IPS-20b (cell line): ENCODE data around the gene AMBP.

Experiments used
- H3K27ac ChIP-seq: one replicate; pipeline ENCODE4 v1.5.1; 2013; ENCODE audit warnings: low read length
- H3K27me3 ChIP-seq: 2 replicates; pipeline ENCODE4 v1.6.1; 2013; ENCODE audit warnings: mild to moderate bottlenecking, low read length, inconsistent platforms; ENCODE audit not compliant: insufficient read depth
- H3K36me3 ChIP-seq: 2 replicates; pipeline ENCODE4 v1.6.1; 2013; ENCODE audit warnings: low read depth, mild to moderate bottlenecking, inconsistent platforms, low read length, moderate library complexity; ENCODE audit not compliant: insufficient read depth
- H3K4me1 ChIP-seq: 2 replicates; pipeline ENCODE4 v1.6.1; 2013; ENCODE audit warnings: mild to moderate bottlenecking, control low read depth, inconsistent platforms, low read length, moderate library complexity; ENCODE audit not compliant: insufficient read depth
- H3K4me3 ChIP-seq: 2 replicates; pipeline ENCODE4 v1.5.1; 2013; ENCODE audit warnings: mild to moderate bottlenecking, low read length, inconsistent platforms
- H3K9ac ChIP-seq: 2 replicates; pipeline ENCODE4 v1.6.1; 2013; ENCODE audit warnings: low read depth, mild to moderate bottlenecking, inconsistent platforms, low read length, moderate library complexity
- H3K9me3 ChIP-seq: 2 replicates; pipeline ENCODE4 v1.6.1; 2013; ENCODE audit warnings: mild to moderate bottlenecking, low read depth, low read length, inconsistent platforms; ENCODE audit not compliant: insufficient read depth

The AMBP gene

DNA sequence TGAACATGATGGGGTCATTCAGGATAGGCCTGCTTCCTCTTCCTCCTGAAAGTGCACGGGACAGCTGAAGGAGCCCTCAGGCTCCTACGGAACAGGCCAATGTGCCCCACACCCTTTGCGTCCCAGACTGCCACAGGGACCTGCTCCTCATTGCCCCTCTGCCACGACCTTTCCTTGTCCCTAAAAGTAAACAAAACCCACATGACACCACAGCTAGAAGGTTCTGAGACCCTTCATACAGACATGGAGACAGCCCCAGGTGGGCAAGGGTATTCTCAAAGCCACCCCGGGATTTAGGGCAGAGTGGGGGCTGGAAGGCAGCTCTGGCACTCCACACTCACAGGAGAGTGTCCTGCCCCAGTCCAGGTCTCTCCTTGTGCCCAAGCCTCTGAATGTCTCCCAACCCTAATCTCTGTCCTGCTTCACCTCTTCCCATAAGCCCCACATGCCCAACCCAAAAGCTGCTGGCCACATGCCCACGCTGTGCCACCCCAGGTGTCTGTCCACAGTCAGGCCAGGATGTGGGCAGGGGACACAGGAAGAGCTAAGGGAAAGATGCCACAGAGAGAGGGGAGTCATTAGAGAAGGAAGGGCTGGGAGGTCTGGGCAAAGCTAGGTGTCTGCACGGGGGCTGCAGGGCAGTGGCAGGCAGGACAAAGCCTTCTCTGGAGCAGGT, 800 bp downstream of the AMBP start:
- H3K27me3 ChIP-seq: peaks cover 15% of the 10 kb centered on the region
- H3K4me1 ChIP-seq: no peaks in the 10 kb centered on the region
- H3K9ac ChIP-seq: no peak overlapping the region
- H3K9me3 ChIP-seq: no peaks in the 10 kb centered on the region
- H3K4me3 ChIP-seq: no peak overlapping the region
- H3K27ac ChIP-seq: no peak overlapping the region
- H3K36me3 ChIP-seq: no peaks in the 10 kb centered on the region

DNA sequence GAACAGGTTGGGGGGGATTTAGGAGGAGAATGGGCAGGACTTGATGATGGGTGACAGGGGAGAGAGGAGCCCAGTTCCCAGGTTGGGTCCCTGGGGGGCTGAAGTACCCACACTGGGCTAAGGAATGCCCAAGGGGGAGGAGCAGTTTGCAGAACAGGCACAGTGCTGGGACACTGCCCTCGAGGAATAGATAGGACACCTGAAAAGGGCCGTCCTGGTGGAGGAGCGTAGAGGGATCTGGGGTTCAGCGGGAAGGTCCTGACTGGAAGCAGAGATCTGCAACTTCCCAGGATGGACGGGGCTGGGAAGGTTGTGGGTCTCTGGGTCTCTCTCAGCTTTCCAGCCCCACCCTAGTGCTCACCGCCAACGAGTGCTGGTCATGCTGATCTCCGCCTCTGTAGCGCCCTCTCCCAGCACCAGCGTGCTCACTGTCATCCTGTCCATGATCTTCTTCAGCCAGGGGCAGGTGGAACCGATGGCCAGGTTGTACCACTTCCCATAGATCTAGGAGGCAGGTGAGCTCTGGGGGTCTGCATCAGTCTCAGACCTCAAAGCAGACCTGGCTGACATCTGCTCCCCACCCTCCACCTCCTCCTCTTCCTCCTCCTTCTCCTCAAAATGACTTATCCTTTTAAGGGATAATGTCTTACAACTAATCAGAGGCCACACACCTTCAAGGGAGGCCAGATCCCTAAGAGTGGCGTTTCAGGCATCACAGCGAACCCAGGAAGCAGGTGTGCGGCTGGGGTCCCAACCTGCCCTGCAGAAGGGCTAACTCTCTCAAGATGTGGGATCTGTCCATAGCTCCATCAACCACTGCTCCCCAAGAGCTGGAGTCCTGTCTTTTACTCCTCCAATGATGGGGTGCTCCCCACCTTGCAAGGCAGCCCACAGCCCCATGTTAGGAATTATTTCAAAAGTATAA, 1.6 kb downstream of the AMBP start:
- Histone ChIP-seq H3K4me3 (no peak overlapping the region), H3K9ac (no peak overlapping the region), H3K4me1 (no peaks in the 10 kb centered on the region), H3K36me3 (no peaks in the 10 kb centered on the region), H3K9me3 (no peaks in the 10 kb centered on the region), H3K27ac (no peak overlapping the region), H3K27me3 (peaks cover 11% of the 10 kb centered on the region)

GRCh38 chr9:114075602-114076001, 2.5 kb downstream of the AMBP start:
- peaks cover 11% of the 10 kb centered on the region for H3K27me3 ChIP-seq
- no peak overlapping the region for H3K9ac ChIP-seq
- H3K36me3 ChIP-seq: no peaks in the 10 kb centered on the region
- no peaks in the 10 kb centered on the region for H3K4me1 ChIP-seq
- H3K27ac ChIP-seq: no peak overlapping the region
- H3K4me3 ChIP-seq: no peak overlapping the region
- H3K9me3 ChIP-seq: no peaks in the 10 kb centered on the region

DNA sequence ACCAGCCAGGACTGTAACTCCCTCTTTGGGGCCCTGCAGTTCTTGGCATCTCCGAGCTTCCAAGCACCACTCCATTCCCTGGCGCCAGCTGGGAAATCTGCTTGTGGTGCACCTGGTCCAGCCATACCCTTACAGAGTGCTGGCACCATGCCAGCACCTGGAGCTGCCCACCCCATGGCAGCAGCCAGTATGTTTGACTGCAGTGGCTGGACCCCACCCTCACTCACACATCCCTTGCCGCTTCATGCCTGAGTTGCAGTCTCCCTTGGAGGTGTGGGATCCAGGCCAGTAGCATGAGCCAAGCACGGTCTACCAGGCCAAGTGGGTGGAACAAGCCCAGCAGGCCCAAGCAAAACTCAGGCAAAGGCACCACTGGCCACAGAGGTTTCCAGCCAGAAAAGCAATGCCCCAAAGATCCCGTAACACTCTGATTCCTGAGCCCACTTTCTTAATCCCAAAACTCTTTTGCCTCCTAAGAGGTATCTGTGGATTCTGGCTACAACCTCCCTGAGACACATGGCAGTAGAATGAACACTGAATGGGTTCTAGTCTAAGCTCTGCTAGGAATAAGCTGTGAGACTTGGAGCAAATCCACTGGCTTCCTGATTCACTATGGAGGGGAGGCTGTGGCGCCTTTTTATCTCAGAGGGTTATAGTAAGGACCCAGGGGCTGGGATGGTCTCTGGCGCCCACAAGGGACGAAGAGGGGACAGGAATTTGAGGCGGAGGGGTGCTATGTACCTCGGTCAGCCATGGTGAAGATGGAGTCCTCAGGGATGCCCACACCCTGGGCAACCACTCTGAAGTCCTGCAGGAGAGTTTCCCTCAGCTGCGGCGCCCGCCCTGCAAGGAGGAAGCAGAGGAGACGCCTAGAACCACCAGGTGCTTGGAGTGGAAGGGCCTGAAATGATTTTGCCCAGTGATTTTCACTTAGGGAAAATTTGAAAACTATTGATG, 5.6 kb downstream of the AMBP start:
- Histone ChIP-seq H3K27ac (no peak overlapping the region), H3K36me3 (no peaks in the 10 kb centered on the region)

DNA sequence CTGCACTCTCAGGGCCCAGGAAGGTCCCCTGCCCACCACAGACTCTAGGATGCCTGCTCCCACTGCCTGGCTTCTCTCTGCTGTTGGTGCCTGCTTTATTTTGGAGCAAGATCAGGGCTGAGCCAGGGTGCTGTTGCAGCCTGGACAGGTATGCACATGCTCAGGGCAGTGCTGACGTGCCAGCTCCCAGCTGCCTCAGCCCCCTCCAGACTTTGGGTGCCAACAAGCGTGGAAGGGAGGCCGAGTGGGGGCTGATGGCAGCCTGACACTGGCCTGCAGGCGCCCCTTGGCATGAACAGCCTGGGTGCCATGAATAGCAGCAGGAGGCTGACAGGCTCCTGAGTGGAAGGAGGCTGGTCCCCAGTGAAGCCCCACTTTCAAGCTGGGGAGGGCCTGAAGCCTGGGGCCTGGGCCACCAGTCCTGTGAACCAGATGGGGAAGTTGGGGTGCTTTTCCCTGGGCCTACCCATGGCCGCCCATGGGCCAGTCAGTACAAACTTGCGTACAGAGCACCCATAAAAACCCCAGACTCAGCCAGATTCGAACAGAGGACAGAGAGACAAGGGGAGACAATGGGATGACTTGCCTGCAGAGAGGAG, 6.8 kb downstream of the AMBP start:
- peaks cover 9% of the 10 kb centered on the region for H3K27me3 ChIP-seq
- no peaks in the 10 kb centered on the region for H3K4me1 ChIP-seq
- H3K9ac ChIP-seq: no peak overlapping the region
- H3K36me3 ChIP-seq: no peaks in the 10 kb centered on the region
- H3K4me3 ChIP-seq: no peak overlapping the region
- H3K27ac ChIP-seq: no peak overlapping the region
- H3K9me3 ChIP-seq: no peaks in the 10 kb centered on the region

More for the DNA sequence above, 5.6 kb downstream of the AMBP start:
- Histone ChIP-seq H3K4me1 (no peaks in the 10 kb centered on the region), H3K9ac (no peak overlapping the region), H3K4me3 (no peak overlapping the region), H3K9me3 (no peaks in the 10 kb centered on the region), H3K27me3 (peaks cover 11% of the 10 kb centered on the region)

- no peak overlapping the region for H3K4me3 ChIP-seq
- no peak overlapping the region for H3K27ac ChIP-seq
- H3K9me3 ChIP-seq: no peaks in the 10 kb centered on the region
- H3K9ac ChIP-seq: no peak overlapping the region
- peaks cover 2% of the 10 kb centered on the region; the same call in 1 of the 2 replicates for H3K27me3 ChIP-seq
- H3K36me3 ChIP-seq: no peaks in the 10 kb centered on the region
- no peaks in the 10 kb centered on the region for H3K4me1 ChIP-seq
Observed at GRCh38 chr9:114070188-114071103, 7.7 kb downstream of the AMBP start.

GRCh38 chr9:114069476-114070187, 8.5 kb downstream of the AMBP start:
- no peaks in the 10 kb centered on the region for H3K4me1 ChIP-seq
- no peaks in the 10 kb centered on the region for H3K27me3 ChIP-seq
- no peaks in the 10 kb centered on the region for H3K36me3 ChIP-seq
- no peak overlapping the region for H3K9ac ChIP-seq
- no peak overlapping the region for H3K4me3 ChIP-seq
- no peaks in the 10 kb centered on the region for H3K9me3 ChIP-seq
- H3K27ac ChIP-seq: no peak overlapping the region

DNA sequence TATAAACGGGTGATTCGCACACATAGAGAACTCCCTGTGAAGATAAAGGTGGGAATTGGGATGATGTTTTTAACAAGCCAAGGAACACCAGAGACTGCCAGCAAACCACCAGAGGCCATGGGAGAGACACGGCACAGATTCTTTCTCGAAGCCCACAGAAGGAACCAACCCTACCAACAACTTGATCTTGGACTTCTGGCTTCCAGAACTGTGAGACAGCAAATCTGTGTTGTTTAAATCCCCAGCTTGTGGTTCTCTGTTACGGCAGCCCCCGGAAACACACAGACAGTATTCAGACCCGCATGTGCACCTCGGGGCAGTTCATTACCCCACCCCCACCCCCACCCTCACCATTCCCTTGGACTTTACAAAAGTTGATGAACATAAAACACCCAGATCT, 12.8 kb downstream of the AMBP start:
- no peak overlapping the region for H3K9ac ChIP-seq
- H3K27me3 ChIP-seq: no peaks in the 10 kb centered on the region
- no peak overlapping the region for H3K27ac ChIP-seq
- H3K36me3 ChIP-seq: no peaks in the 10 kb centered on the region
- no peaks in the 10 kb centered on the region for H3K4me1 ChIP-seq
- H3K4me3 ChIP-seq: no peak overlapping the region
- no peaks in the 10 kb centered on the region for H3K9me3 ChIP-seq

DNA sequence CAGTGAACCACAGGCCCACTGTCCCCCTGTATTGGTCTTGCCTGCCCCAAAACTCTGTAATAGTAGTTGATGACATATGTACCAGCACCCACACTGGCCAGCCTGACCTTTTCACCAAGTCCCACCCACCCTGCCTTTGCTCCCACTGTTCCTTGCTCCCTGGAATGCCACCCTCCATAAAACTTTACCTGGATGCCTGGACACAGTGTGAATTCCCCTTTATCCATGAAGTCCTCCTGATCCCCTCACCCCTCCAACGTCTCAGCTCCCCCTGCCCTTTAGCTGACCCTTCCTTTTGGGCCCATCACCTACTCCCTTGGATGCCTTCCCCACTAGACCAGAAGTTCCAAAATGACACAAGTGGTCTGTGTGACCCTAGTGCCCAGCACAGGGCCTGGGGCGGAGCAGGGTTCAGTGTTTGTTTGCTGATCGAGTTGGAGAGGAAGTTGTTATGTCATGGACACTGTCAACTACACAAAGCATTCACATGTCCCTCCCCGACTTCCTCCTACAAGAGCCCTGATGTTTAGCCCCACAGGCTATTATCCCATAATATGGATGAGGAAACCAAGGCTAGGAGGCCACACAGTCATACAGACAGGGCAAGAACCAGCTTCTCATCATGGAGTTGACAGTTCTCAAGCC, 16.1 kb downstream of the AMBP start:
- Histone ChIP-seq H3K9ac (no peak overlapping the region), H3K4me1 (no peaks in the 10 kb centered on the region), H3K27ac (no peak overlapping the region), H3K36me3 (no peaks in the 10 kb centered on the region), H3K4me3 (no peak overlapping the region), H3K9me3 (no peaks in the 10 kb centered on the region), H3K27me3 (no peaks in the 10 kb centered on the region)

GRCh38 chr9:114061292-114061691, 16.8 kb downstream of the AMBP start:
- Histone ChIP-seq H3K4me3 (no peak overlapping the region), H3K9ac (no peak overlapping the region), H3K4me1 (no peaks in the 10 kb centered on the region), H3K27ac (no peak overlapping the region), H3K9me3 (no peaks in the 10 kb centered on the region), H3K36me3 (no peaks in the 10 kb centered on the region), H3K27me3 (no peaks in the 10 kb centered on the region)
